ACC112 (cell line): ENCODE data around the gene ALDH4A1.
A peak's percentile ranks its signal among the peaks of the same experiment; 100 is the strongest.

Experiments used
- H2AFZ ChIP-seq: fragments of 200-600 bp; sonication (generic); one replicate; pipeline ENCODE4 v1.6.0; 2017; ENCODE audit warnings: antibody characterized with exemption, low read length; ENCODE audit not compliant: unreplicated experiment
- H3K27ac ChIP-seq: fragments of 200-600 bp; sonication (generic); 2 replicates; pipeline ENCODE4 v1.5.1; 2014; ENCODE audit warnings: low read depth, mild to moderate bottlenecking, antibody characterized with exemption, low read length, moderate library complexity
- H3K27me3 ChIP-seq: fragments of 200-600 bp; sonication (generic); 2 replicates; pipeline ENCODE4 v1.6.1; 2014; ENCODE audit warnings: mild to moderate bottlenecking, antibody characterized with exemption, low read length, moderate library complexity, mixed read lengths; ENCODE audit not compliant: insufficient read depth
- H3K36me3 ChIP-seq: fragments of 200-600 bp; sonication (generic); 2 replicates; pipeline ENCODE4 v1.6.1; 2016; ENCODE audit warnings: mild to moderate bottlenecking, antibody characterized with exemption, low read length, moderate library complexity, mixed read lengths; ENCODE audit not compliant: insufficient read depth
- H3K4me1 ChIP-seq: fragments of 200-600 bp; sonication (generic); one replicate; pipeline ENCODE4 v1.6.1; 2016; ENCODE audit warnings: low read length, mixed read lengths; ENCODE audit not compliant: insufficient read depth, unreplicated experiment, control insufficient read depth
- H3K4me3 ChIP-seq: fragments of 200-600 bp; sonication (generic); 2 replicates; pipeline ENCODE4 v1.5.1; 2014; ENCODE audit warnings: mild to moderate bottlenecking, low read depth, low read length
- H3K79me2 ChIP-seq: fragments of 200-600 bp; sonication (generic); one replicate; pipeline ENCODE4 v1.6.0; 2016; ENCODE audit warnings: low read length; ENCODE audit not compliant: control insufficient read depth, unreplicated experiment, insufficient read depth

ALDH4A1 gene

DNA sequence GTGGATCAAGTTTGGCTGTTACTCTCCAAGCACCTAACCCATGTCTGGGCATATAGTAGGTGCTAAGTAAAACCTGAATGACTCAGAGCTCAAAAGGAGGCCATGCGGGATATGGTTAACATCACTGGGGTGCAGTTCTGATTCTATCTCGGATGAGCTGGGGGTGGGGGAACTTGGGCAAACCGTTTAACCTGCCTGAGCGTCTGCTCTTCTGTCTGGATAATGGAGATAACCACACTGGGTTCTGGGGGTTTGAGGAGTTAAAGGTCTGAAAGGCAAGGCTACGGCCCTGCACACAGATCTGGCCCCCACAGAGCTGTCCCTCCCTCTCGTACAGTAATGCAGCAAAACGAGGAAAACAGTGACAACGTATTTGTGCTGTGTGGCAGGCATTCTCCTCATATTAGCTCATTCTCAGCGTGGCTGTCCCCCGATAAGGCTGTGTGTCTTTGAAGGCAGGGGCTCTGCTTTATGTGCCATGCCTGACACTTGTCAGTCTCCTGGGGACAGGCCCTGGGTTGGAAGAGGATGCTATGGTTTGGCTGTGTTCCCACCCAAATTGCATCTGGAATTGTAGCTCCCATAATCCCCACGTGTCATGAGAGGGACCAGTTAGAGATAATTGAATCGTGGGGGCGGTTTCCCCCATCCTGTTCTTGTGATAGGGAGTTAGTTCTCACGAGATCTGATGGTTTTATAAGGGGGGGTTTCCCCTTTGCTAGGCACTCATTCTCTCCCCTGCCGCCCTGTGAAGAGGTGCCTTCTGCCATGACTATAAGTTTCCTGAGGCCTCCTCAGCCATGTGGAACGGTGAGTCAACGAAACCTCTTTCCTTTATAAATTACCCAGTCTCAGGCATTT is 6.8 kb upstream of the ALDH4A1 start:
- no peaks in the 10 kb centered on the region for H3K27me3 ChIP-seq
- H3K4me1 ChIP-seq: peaks cover 5% of the 10 kb centered on the region
- no peak overlapping the region for H3K27ac ChIP-seq
- H3K79me2 ChIP-seq: no peaks in the 10 kb centered on the region
- H3K36me3 ChIP-seq: no peaks in the 10 kb centered on the region
- no peak overlapping the region for H2AFZ ChIP-seq
- no peak overlapping the region for H3K4me3 ChIP-seq

DNA sequence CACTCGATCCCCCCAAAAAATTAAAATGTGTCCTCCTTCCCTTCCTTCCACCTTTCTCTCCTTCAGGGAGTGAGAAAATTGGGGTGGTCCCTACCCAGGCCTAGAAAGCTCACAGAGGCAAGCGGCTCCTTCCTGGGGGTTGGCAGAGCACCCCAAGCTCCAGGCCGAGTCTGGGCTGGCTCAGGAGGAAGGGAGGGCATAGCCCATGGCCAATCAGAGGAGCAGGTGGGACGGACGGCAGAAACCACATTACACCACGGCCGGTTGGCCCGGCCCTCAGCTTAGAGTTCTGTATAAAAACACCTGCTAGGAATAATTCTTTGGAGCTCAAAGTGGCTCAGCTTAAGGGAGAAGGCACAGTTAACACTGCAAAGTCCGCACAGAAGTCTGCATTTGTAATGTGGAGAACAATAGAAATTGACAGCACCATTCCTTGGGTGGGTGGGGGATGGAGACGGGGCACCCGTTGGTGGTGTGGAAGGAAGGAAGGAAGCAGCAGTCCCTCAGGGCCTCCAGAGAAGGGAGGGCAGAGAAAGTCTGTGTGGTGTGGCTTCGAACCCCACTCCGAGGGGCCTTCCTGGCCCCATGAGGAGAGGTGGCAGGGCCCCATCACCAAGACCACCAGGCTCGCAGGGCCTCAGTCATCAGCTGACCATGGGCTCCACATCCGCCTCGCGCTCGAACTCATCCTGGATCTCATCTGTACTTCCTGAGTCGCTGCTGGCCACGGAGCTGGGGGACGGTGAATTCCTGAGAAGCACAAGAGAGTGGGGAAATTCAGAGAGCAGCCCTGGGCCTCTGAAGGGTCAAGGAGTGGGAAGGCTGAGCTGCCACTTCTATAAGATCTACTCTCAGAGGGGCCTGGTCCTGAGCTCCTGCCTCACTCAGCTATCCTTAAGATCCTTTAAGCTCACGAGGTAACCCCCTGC is 5.8 kb upstream of the ALDH4A1 start:
- no peak overlapping the region for H3K4me3 ChIP-seq
- no peak overlapping the region for H2AFZ ChIP-seq
- no peak overlapping the region for H3K27ac ChIP-seq
- no peaks in the 10 kb centered on the region for H3K36me3 ChIP-seq
- no peaks in the 10 kb centered on the region for H3K27me3 ChIP-seq
- no peaks in the 10 kb centered on the region for H3K79me2 ChIP-seq
- H3K4me1 ChIP-seq: peaks cover under 1% of the 10 kb centered on the region

DNA sequence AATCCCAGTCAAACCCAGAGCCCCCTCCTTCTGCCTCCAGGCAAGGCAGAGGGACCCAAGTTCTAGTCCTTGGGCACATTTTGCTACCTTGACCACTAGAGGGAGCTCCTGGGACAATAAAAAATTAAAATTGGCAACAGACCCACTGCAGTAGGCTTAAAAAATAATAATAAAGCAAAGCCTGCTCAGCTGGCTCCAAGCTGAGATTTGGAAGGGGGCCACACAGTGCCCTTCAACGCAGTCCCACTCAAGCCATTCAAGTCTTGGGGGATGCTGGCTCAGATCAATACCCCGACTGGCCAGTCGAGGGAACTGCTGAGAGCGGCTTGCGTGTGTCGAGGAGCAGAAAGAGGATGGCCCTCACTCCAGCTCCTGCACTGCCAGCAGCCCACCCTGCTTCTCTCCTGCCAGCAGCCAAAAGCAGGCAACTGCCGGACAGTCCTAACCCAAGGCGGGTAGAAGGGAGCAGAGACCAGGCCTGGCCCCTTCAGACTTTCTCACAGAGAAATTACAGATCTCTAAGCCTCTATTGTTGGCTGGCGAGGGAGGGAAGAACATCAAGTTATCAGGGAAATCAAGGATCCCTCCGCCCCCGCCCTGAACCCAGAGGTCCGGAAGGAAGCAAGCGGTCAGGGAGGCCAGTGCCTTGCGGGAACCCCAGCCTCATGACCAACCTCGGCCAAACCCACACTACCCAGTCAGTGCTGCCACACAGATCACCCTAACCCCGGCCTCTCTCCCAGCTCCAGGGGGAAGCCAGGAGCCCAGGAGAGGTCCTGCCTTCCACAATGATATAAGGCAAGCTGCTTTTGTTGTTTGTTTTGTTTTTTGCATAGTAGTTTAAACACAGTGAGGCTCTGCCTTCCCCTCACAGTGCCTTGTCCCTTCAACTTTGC is 4.9 kb upstream of the ALDH4A1 start:
- Histone ChIP-seq H2AFZ (no peak overlapping the region), H3K27ac (no peak overlapping the region), H3K36me3 (no peaks in the 10 kb centered on the region)

DNA sequence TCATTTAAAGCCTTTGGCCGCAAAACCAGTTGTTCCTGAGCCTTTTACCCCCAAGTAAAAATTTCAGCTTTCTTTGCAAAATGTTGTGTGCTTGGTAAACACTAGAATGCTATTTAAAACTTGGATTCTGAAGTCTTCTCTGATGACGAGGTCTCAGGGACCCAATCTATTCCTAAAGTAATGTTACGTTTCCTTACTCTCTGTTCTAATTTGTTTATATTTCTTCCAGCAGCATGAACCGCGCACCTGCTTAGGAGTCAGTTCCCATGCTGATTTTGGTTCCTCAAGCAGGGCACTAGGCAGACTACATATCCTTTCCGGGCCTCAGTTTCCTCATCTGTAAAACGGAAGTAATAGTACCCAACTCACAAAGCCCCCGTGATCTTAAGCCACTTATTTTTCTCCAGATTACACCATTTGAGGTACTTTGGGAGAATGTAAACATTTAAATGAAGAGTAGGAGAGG is 969 bp upstream of the ALDH4A1 start:
- H3K4me3 ChIP-seq: peak overlapping the region; percentile 84
- no peaks in the 10 kb centered on the region for H3K36me3 ChIP-seq
- no peaks in the 10 kb centered on the region for H3K4me1 ChIP-seq
- H3K79me2 ChIP-seq: no peaks in the 10 kb centered on the region
- H3K27ac ChIP-seq: no peak overlapping the region
- H2AFZ ChIP-seq: peak overlapping the region; percentile 33
- no peaks in the 10 kb centered on the region for H3K27me3 ChIP-seq

More for the DNA sequence above, 4.9 kb upstream of the ALDH4A1 start:
- no peaks in the 10 kb centered on the region for H3K4me1 ChIP-seq
- H3K4me3 ChIP-seq: no peak overlapping the region
- H3K79me2 ChIP-seq: no peaks in the 10 kb centered on the region
- no peaks in the 10 kb centered on the region for H3K27me3 ChIP-seq

DNA sequence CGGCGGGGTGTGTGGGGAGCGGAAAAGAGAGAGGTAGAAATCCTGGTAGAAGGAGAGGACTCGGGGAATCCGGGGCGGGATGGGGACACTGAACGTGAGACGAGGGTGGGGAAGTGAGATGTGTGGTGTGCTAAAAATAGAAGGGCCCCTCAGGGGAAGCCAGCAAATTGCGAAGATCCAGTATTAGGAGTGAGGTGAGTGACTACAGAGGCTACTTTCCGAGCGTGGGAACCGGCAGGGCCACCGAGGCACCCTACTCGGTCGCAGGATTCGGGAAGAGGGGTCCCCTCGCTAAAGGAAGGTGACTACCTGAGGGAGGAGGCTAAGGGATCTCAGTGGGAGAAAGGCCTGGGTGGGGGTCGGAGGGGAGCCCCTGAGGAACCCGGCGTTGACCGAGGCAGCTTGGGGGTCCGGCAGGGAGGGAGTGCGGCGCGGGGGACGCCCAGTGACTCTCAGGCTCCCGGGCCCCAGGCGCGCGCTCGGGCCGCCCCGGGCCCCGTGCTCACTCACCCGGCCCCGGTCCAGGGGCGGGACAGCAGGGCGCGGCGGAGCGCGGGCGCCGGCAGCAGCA is 318 bp downstream of the ALDH4A1 start:
- no peaks in the 10 kb centered on the region for H3K36me3 ChIP-seq
- peak overlapping the region; percentile 89 for H2AFZ ChIP-seq
- H3K27me3 ChIP-seq: no peaks in the 10 kb centered on the region
- peak overlapping the region; percentile 84 for H3K4me3 ChIP-seq
- no peaks in the 10 kb centered on the region for H3K79me2 ChIP-seq
- no peaks in the 10 kb centered on the region for H3K4me1 ChIP-seq
- H3K27ac ChIP-seq: no peak overlapping the region; the same call in 1 of the 2 replicates

DNA sequence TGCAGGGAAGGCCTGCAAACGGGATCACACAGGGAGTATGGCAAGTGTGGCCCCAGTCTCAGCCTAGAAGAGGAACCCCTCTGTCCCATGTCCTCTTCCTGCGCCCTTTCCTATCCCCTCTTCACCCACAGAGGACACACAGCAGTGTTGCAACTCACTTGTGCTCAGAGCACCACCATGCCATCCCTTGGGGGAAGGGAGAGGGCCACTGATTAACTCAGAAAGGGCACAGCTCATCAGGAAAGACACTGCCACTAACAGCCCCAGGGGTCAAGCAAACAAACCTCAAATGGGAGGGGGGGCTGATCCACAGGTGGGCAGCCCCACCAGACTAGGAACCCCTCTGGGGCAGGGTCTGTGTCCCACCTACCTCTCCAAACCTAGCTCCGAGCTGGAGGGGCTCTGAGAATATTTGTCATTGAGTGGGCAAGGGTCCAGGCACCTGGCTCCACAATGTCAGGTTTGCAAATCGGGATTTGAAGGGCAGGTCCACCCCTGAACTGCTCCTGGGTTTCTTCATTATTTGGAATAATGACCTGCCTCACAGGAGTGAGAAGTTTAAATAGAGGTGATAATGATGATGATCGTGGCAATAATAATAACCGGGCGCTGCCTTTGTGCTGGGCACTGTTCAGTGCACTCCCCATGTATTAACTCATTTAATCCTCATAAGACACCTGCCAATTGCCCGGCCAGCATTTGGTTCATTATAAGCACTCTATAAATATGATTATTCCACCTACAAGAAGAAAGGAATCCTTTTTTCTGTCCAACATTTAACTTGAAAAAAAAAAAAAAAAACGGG is 1.0 kb downstream of the ALDH4A1 start:
- no peak overlapping the region for H3K27ac ChIP-seq
- H3K4me1 ChIP-seq: no peaks in the 10 kb centered on the region
- H2AFZ ChIP-seq: peak overlapping the region; percentile 89
- peak overlapping the region; percentile 84 for H3K4me3 ChIP-seq
- no peaks in the 10 kb centered on the region for H3K79me2 ChIP-seq
- no peaks in the 10 kb centered on the region for H3K36me3 ChIP-seq
- no peaks in the 10 kb centered on the region for H3K27me3 ChIP-seq

DNA sequence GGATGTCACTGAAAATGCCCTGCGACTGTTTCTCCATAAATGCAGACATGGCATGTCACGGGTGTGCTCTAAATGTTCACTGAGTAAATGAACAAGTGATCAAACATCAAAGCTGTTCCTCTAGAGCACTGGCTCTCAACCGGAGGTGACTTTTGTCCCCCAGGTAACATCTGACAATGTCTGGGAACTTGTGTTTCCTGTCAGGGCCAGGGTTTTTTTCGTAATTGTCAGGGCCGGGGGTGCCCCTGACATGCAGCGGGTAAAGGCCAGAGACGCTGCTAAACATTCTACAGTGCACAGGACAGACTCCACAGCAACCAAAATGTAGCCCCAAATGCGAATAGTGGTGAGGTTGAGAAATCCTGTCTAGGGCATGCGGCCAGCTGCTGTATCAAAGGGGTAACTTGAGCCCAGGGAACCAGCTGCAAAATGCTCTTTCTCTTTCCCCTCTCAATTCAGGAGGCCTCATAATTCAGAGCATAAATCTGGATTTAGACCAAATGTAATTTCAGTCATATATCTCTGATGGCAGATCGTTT is 2.0 kb downstream of the ALDH4A1 start:
- Histone ChIP-seq H3K4me1 (no peaks in the 10 kb centered on the region), H3K27ac (no peak overlapping the region), H3K27me3 (no peaks in the 10 kb centered on the region), H3K4me3 (no peak overlapping the region), H2AFZ (no peak overlapping the region), H3K36me3 (no peaks in the 10 kb centered on the region), H3K79me2 (no peaks in the 10 kb centered on the region)

DNA sequence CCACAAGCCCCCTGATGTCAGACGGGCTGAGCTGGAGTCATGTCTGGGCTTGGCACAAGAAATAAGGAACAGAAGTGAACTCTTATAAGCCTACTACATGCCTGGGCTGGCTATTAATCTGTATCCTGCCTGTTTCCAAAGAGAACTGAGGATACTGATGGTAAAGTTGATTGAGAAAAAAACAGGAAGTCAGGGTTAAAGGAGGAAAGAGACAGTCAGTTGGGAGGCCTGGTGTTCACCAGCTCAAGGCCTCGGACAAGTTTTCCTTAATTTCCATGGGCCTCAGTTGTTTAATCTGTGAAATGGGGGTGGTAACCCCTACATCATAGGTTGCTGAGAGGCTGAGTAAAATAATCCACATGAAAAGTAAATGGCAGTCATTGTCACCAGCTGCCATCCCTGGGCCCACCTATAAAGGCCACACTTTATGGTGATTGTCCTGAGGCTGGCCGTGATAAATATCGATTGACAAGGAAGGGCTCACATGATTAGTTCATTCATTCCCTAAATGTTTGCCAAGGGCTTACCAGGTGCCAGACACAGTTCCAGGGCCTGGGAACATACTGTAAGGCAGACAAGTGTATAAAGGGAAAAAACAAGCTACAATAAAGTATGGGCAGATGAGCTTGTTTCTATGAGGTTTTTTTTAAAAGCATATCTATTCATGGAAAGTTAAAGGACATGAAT is 2.8 kb downstream of the ALDH4A1 start:
- Histone ChIP-seq H3K79me2 (no peaks in the 10 kb centered on the region), H3K27me3 (no peaks in the 10 kb centered on the region), H3K4me3 (no peak overlapping the region), H3K4me1 (no peaks in the 10 kb centered on the region), H3K36me3 (no peaks in the 10 kb centered on the region), H3K27ac (no peak overlapping the region), H2AFZ (no peak overlapping the region)

DNA sequence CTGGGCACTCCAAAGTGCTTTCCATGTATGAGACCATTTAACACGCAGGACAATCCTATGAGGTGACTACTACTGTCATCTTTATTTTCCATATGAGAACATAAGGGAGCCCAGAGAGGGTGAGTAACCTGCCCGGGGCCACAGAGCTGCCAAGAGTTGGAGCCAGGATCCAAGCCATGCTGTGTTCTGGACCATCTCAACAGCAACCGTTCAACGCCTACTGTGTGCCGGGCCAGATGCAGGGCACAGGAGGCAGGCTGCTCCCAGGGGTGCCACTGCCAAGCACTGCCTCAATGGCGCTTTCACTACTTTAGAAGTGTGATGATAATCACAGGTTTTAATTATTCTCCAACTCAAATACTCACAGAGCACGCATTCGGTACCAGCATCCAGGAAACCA is 3.8 kb downstream of the ALDH4A1 start:
- Histone ChIP-seq H3K36me3 (no peaks in the 10 kb centered on the region), H2AFZ (no peak overlapping the region), H3K79me2 (no peaks in the 10 kb centered on the region), H3K27me3 (no peaks in the 10 kb centered on the region), H3K4me3 (no peak overlapping the region), H3K27ac (no peak overlapping the region), H3K4me1 (no peaks in the 10 kb centered on the region)
